Neural cell (in vitro differentiated cells): Measurements from ENCODE around the gene BSN. TPM values are rescaled to one million over a fixed set of nuclear protein-coding genes. Genes with fewer than 3 reads are reported as not detected.

ENCODE experiments used
- H2AFZ ChIP-seq: fragments of 200-600, 300-800 bp; sonication (generic), shearing (Covaris generic); 2 replicates; pipeline ENCODE4 v1.6.0; 2014; ENCODE audit warnings: low read depth, mild to moderate bottlenecking, antibody characterized with exemption, low read length, moderate library complexity
- H3F3A ChIP-seq: fragments of 200-600 bp; shearing (Covaris generic); 2 replicates; pipeline ENCODE4 v1.6.1; 2016; ENCODE audit warnings: mild to moderate bottlenecking, moderate library complexity, mixed read lengths, antibody characterized with exemption, low read length; ENCODE audit not compliant: insufficient read depth, poor library complexity, severe bottlenecking
- H3K27ac ChIP-seq: fragments of 200-600, 300-800 bp; sonication (generic), shearing (Covaris generic); 2 replicates; pipeline ENCODE4 v1.5.1; 2014; ENCODE audit warnings: mild to moderate bottlenecking, low read length, moderate library complexity
- H3K27me3 ChIP-seq: fragments of 300-800, 200-600 bp; sonication (generic), shearing (Covaris generic); 2 replicates; pipeline ENCODE4 v1.6.0; 2014; ENCODE audit warnings: mild to moderate bottlenecking, low read depth, low read length, moderate library complexity; ENCODE audit not compliant: insufficient read depth
- H3K36me3 ChIP-seq: fragments of 300-800, 200-600 bp; sonication (generic), shearing (Covaris generic); 2 replicates; pipeline ENCODE4 v1.5.1; 2014; ENCODE audit warnings: mild to moderate bottlenecking, antibody characterized with exemption, low read length, moderate library complexity; ENCODE audit not compliant: insufficient read depth
- H3K4me2 ChIP-seq: fragments of 300-800, 200-600 bp; sonication (generic), shearing (Covaris generic); 2 replicates; pipeline ENCODE4 v1.6.0; 2014; ENCODE audit warnings: mild to moderate bottlenecking, low read length
- H3K4me3 ChIP-seq: fragments of 300-800, 200-600 bp; sonication (generic), shearing (Covaris generic); 2 replicates; pipeline ENCODE4 v1.5.1; 2014; ENCODE audit warnings: mild to moderate bottlenecking, low read length, moderate library complexity
- H3K79me2 ChIP-seq: fragments of 200-600 bp; shearing (Covaris generic); replicated peaks from 2 replicates; pipeline ENCODE4 v1.6.0; 2014; ENCODE audit warnings: mild to moderate bottlenecking, low read length, moderate library complexity; ENCODE audit not compliant: insufficient read depth
- H3K9ac ChIP-seq: fragments of 300-800, 200-600 bp; sonication (generic), shearing (Covaris generic); 2 replicates; pipeline ENCODE4 v1.6.1; 2016; ENCODE audit warnings: mild to moderate bottlenecking, low read length, mixed read lengths
- H3K9me2 ChIP-seq: fragments of 200-600 bp; shearing (Covaris generic); 2 replicates; pipeline ENCODE4 v1.6.1; 2016; ENCODE audit warnings: mild to moderate bottlenecking, low read length, mixed read lengths; ENCODE audit not compliant: insufficient read depth
- H3K9me3 ChIP-seq: fragments of 200-600, 300-800 bp; sonication (generic), shearing (Covaris generic); 2 replicates; pipeline ENCODE4 v1.6.1; 2016; ENCODE audit warnings: mild to moderate bottlenecking, mixed run types, low read length, moderate library complexity, mixed read lengths
- H4K20me1 ChIP-seq: fragments of 200-600 bp; shearing (Covaris generic); 2 replicates; pipeline ENCODE4 v1.6.1; 2016; ENCODE audit warnings: mild to moderate bottlenecking, mixed run types; ENCODE audit not compliant: insufficient read depth
- EP300 ChIP-seq: fragments of 450-650 bp; conservative IDR thresholded peaks from 2 replicates; pipeline ENCODE4 v1.6.1; 2014; ENCODE audit warnings: antibody characterized with exemption, mild to moderate bottlenecking, moderate library complexity; ENCODE audit not compliant: poor library complexity, severe bottlenecking
- EZH2 ChIP-seq: fragments of 200-600, 300-800 bp; shearing (Covaris generic), sonication (generic); IDR thresholded peaks from 2 replicates; pipeline ENCODE4 v1.6.1; 2014; ENCODE audit warnings: antibody characterized with exemption, low read length, borderline replicate concordance, mild to moderate bottlenecking; ENCODE audit not compliant: insufficient read depth, poor library complexity, severe bottlenecking
- MXI1 ChIP-seq: fragments of 450-650 bp; conservative IDR thresholded peaks from 2 replicates; pipeline ENCODE4 v1.6.1; 2014; ENCODE audit warnings: antibody characterized with exemption, mild to moderate bottlenecking; ENCODE audit not compliant: poor library complexity, severe bottlenecking
- POLR2AphosphoS5 ChIP-seq: IDR thresholded peaks from 2 replicates; pipeline ENCODE4 v1.6.1; 2012
- RAD21 ChIP-seq: fragments of 450-650 bp; conservative IDR thresholded peaks from 2 replicates; pipeline ENCODE4 v1.6.1; 2014; ENCODE audit warnings: antibody characterized with exemption, mild to moderate bottlenecking, moderate library complexity
- SMC3 ChIP-seq: fragments of 450-650 bp; conservative IDR thresholded peaks from 2 replicates; pipeline ENCODE4 v1.6.1; 2014; ENCODE audit warnings: antibody characterized with exemption, mild to moderate bottlenecking, moderate library complexity; ENCODE audit not compliant: poor library complexity
- TAF1 ChIP-seq: IDR thresholded peaks from 2 replicates; pipeline ENCODE4 v1.6.1; 2012; ENCODE audit warnings: low read depth
- polyA plus RNA-seq: library from polyadenylated mRNA; depleted of rRNA; stranded (reverse); fragments of >200 nt; gene quantifications from 2 replicates; pipeline ENCODE4 v1.2.3, GENCODE V29; 2014
- TF ChIP-seq, protein P1 (sequence below): fragments of 450-650 bp; IDR thresholded peaks from 2 replicates; pipeline ENCODE4 v1.5.1; 2014; ENCODE audit warnings: antibody characterized with exemption, mild to moderate bottlenecking, moderate library complexity; ENCODE audit not compliant: poor library complexity, severe bottlenecking
- TF ChIP-seq, protein P2 (sequence below): IDR thresholded peaks from 2 replicates; pipeline ENCODE4 v1.6.1; 2012; ENCODE audit warnings: borderline replicate concordance

Gene BSN
- polyA plus RNA-seq, 1 donor from 2014 or later: 2.0 TPM

DNA sequence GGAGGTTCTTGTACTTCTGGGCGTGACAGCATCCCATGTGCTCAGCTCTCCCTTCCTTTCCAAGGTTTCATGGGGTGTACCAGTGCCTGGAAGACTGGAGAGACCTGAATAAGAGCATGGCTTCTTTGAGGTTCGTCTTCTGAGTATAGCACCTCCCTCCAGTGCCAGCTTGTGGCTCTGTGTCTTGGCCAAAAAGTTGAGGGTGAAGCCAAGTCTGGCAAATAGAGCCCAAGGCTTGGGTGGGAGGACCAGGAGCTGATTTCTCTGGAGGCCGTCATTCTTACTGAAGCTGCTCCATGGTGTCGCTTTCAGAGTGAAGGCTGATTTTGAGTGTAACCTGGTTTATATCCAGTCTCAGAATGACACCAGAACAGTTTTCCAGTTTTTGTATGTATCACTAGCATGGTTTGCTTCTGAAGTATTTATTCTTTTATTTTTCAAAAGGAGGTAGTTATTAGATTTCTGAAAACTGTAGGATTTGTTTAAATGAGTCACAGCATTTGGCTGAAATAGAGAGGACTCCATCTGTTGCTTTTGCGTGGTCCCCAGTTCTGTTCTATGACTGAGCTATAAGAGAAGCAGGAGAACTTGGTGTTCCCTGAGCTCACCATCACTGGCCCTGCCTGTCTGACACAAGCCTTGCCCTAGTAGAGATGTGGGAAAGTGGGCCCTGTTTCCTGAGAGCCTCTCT is 47.2 kb downstream of the BSN start (continued):
- TF ChIP-seq, protein P1, sequence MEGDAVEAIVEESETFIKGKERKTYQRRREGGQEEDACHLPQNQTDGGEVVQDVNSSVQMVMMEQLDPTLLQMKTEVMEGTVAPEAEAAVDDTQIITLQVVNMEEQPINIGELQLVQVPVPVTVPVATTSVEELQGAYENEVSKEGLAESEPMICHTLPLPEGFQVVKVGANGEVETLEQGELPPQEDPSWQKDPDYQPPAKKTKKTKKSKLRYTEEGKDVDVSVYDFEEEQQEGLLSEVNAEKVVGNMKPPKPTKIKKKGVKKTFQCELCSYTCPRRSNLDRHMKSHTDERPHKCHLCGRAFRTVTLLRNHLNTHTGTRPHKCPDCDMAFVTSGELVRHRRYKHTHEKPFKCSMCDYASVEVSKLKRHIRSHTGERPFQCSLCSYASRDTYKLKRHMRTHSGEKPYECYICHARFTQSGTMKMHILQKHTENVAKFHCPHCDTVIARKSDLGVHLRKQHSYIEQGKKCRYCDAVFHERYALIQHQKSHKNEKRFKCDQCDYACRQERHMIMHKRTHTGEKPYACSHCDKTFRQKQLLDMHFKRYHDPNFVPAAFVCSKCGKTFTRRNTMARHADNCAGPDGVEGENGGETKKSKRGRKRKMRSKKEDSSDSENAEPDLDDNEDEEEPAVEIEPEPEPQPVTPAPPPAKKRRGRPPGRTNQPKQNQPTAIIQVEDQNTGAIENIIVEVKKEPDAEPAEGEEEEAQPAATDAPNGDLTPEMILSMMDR: no peak
- TF ChIP-seq EZH2 (no peak), EP300 (no peak)

DNA sequence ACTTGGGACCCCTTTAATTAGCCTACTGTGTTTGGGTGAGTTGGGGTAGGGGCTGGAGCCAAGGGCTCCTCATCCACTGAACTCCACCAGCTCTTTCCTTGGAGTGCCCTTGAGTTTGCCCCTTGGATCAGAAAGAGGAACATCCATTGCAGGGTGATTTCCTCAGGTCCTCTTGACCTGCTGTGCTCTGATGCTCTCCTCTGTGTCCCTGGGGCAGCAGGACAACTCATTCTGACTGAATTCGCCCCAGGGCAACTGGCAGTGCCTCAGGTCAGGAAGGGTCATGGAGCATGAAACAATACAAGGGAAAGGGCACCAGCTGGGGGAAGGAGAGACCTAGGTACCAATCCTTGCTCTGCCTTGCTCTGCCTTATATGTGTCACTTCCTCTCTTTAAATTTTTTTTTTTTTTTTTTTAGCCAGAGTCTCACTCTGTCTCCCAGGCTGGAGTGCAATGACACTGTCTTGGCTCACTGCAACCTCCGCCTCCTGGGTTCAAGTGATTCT is 47.8 kb downstream of the BSN start:
- peaks cover 18% of the 10 kb centered on the region for H3K79me2 ChIP-seq
- no peak overlapping the region for H3K27ac ChIP-seq
- no peak overlapping the region for H3K4me3 ChIP-seq
- H3K36me3 ChIP-seq: no peaks in the 10 kb centered on the region
- no peaks in the 10 kb centered on the region for H4K20me1 ChIP-seq
- no peaks in the 10 kb centered on the region for H3K9me3 ChIP-seq
- no peak overlapping the region for H2AFZ ChIP-seq
- H3F3A ChIP-seq: no peaks in the 10 kb centered on the region
- no peaks in the 10 kb centered on the region for H3K9me2 ChIP-seq
- no peak overlapping the region for H3K9ac ChIP-seq
- no peaks in the 10 kb centered on the region for H3K27me3 ChIP-seq
- TF ChIP-seq TAF1 (no peak), EP300 (no peak), RAD21 (no peak), POLR2AphosphoS5 (no peak), SMC3 (no peak), EZH2 (no peak), MXI1 (no peak)
- TF ChIP-seq, protein P1: no peak
- TF ChIP-seq, protein P2, sequence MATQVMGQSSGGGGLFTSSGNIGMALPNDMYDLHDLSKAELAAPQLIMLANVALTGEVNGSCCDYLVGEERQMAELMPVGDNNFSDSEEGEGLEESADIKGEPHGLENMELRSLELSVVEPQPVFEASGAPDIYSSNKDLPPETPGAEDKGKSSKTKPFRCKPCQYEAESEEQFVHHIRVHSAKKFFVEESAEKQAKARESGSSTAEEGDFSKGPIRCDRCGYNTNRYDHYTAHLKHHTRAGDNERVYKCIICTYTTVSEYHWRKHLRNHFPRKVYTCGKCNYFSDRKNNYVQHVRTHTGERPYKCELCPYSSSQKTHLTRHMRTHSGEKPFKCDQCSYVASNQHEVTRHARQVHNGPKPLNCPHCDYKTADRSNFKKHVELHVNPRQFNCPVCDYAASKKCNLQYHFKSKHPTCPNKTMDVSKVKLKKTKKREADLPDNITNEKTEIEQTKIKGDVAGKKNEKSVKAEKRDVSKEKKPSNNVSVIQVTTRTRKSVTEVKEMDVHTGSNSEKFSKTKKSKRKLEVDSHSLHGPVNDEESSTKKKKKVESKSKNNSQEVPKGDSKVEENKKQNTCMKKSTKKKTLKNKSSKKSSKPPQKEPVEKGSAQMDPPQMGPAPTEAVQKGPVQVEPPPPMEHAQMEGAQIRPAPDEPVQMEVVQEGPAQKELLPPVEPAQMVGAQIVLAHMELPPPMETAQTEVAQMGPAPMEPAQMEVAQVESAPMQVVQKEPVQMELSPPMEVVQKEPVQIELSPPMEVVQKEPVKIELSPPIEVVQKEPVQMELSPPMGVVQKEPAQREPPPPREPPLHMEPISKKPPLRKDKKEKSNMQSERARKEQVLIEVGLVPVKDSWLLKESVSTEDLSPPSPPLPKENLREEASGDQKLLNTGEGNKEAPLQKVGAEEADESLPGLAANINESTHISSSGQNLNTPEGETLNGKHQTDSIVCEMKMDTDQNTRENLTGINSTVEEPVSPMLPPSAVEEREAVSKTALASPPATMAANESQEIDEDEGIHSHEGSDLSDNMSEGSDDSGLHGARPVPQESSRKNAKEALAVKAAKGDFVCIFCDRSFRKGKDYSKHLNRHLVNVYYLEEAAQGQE: no peak
- H3K4me2 ChIP-seq: no peak overlapping the region
